G401.6 (cell line): Measurements from ENCODE around the gene OPN1SW.

Experiments used
- FAIRE-seq: peaks from 2 replicates; lab custom pipeline; 2012; peaks lifted over from hg19 to GRCh38; lab: Jason Lieb, UNC

OPN1SW gene

GRCh38 chr7:128775744-128776474 lies at the start of gene OPN1SW:
OPN1SW (minus strand) TSS chr7:128775794; CDS start chr7:128775781, 13 bp downstream.
- no peak for FAIRE-seq

GRCh38 chr7:128821724-128822123 lies 46.1 kb upstream of the OPN1SW start:
- FAIRE-seq, result no peak

GRCh38 chr7:128818694-128819093 lies 43.1 kb upstream of the OPN1SW start:
- no peak for FAIRE-seq

- FAIRE-seq, result no peak
Measured at GRCh38 chr7:128815289-128815942, 39.8 kb upstream of the OPN1SW start.

- no peak for FAIRE-seq
Measured at GRCh38 chr7:128814499-128814898, 38.9 kb upstream of the OPN1SW start.

GRCh38 chr7:128812514-128813168 lies 37.0 kb upstream of the OPN1SW start:
- FAIRE-seq, result no peak

GRCh38 chr7:128811631-128812430 lies 36.2 kb upstream of the OPN1SW start:
- no peak for FAIRE-seq

GRCh38 chr7:128810997-128811396 lies 35.4 kb upstream of the OPN1SW start:
- FAIRE-seq, result no peak

- no peak for FAIRE-seq
Measured at GRCh38 chr7:128810473-128810872, 34.9 kb upstream of the OPN1SW start.

GRCh38 chr7:128809363-128809762 lies 33.8 kb upstream of the OPN1SW start:
- FAIRE-seq, result no peak

GRCh38 chr7:128807191-128807590 lies 31.6 kb upstream of the OPN1SW start:
- FAIRE-seq, result no peak

GRCh38 chr7:128805225-128805624 lies 29.6 kb upstream of the OPN1SW start:
- no peak for FAIRE-seq

- no peak for FAIRE-seq
Measured at GRCh38 chr7:128804484-128804883, 28.9 kb upstream of the OPN1SW start.

- FAIRE-seq, result no peak
Measured at GRCh38 chr7:128801667-128802418, 26.2 kb upstream of the OPN1SW start.

GRCh38 chr7:128801003-128801402 lies 25.4 kb upstream of the OPN1SW start:
- no peak for FAIRE-seq

GRCh38 chr7:128800567-128800966 lies 25.0 kb upstream of the OPN1SW start:
- FAIRE-seq, result no peak

GRCh38 chr7:128799451-128799850 lies 23.9 kb upstream of the OPN1SW start:
- FAIRE-seq, result no peak

GRCh38 chr7:128796327-128796726 lies 20.7 kb upstream of the OPN1SW start:
- no peak for FAIRE-seq

- no peak for FAIRE-seq
Measured at GRCh38 chr7:128795129-128795528, 19.5 kb upstream of the OPN1SW start.

- FAIRE-seq, result no peak
Measured at GRCh38 chr7:128794436-128794835, 18.8 kb upstream of the OPN1SW start.

GRCh38 chr7:128794020-128794419 lies 18.4 kb upstream of the OPN1SW start:
- FAIRE-seq, result no peak

GRCh38 chr7:128793181-128793547 lies 17.6 kb upstream of the OPN1SW start:
- FAIRE-seq, result no peak
